ENCODE data around the gene DDIT4L. TPM values are rescaled to one million over a fixed set of nuclear protein-coding genes. Genes with fewer than 3 reads are reported as not detected.

The DDIT4L gene
- polyA plus RNA-seq, 3 donors, result 0.05 to 0.15 TPM; not detected in 1

GRCh38 chr4:100177855-100178254 lies 12.4 kb downstream of the DDIT4L start:
- no peak overlapping the region for H3K27ac Mint-ChIP-seq
- no peak for TF ChIP-seq CTCF (IDR thresholded peaks at IDR 0.05)
- no peak overlapping the region for H3K9ac ChIP-seq (ENCODE audit: insufficient read depth, low read length, poor library complexity, severe bottlenecking)
- no peaks in the 10 kb centered on the region for H3K79me2 ChIP-seq (ENCODE audit: insufficient read depth, low read length)
- no peaks in the 10 kb centered on the region for H3K36me3 ChIP-seq (replicated peaks in 1 of 2; ENCODE audit: control insufficient read depth in 1 of 2, insufficient read depth in 2 of 2, low read length in 2 of 2)
- no CpG with 5 or more reads among the region's 1 CpG for WGBS (ENCODE audit: insufficient coverage)
- no peak for DNase-seq
- no peak overlapping the region for H3K27ac ChIP-seq (ENCODE audit: low read depth in 1 of 2, low read length in 2 of 2)
- no peak overlapping the region for H3K4me3 ChIP-seq (replicated peaks in 1 of 3; ENCODE audit: low read depth in 2 of 3, low read length in 3 of 3)
- H3K4me3 Mint-ChIP-seq, result no peak overlapping the region
- H3K27me3 ChIP-seq (ENCODE audit: control insufficient read depth in 2 of 2, insufficient read depth in 2 of 2, low read length in 2 of 2), result no peaks in the 10 kb centered on the region
- H4K20me1 ChIP-seq (ENCODE audit: insufficient read depth, low read length), result no peaks in the 10 kb centered on the region
- no peaks in the 10 kb centered on the region for H3K36me3 Mint-ChIP-seq
- H3K27me3 Mint-ChIP-seq (ENCODE audit: low read depth in 3 of 3), result peaks cover 0 to under 1% (median 0%) of the 10 kb centered on the region in 3 donors
- no peak overlapping the region for H3K4me2 ChIP-seq (replicated peaks; ENCODE audit: extremely low read depth, low read length, poor library complexity, severe bottlenecking)
- no peaks in the 10 kb centered on the region for H3K4me1 Mint-ChIP-seq
- no peak overlapping the region for H2AFZ ChIP-seq (ENCODE audit: insufficient read depth, low read depth, low read length, poor library complexity, severe bottlenecking)
- no peaks in the 10 kb centered on the region for H3K4me1 ChIP-seq (ENCODE audit: control insufficient read depth in 1 of 2, insufficient read depth in 2 of 2, low read length in 2 of 2)
- intact Hi-C loops (cut with micrococcal nuclease), result no loop called here
- no peaks in the 10 kb centered on the region for H3K9me3 ChIP-seq (replicated peaks in 1 of 2; ENCODE audit: control insufficient read depth in 1 of 2, insufficient read depth in 1 of 2, low read length in 2 of 2)
- peaks cover 0 to 5% (median 0%) of the 10 kb centered on the region in 7 donors for H3K9me3 Mint-ChIP-seq

GRCh38 chr4:100177126-100177525 lies 13.1 kb downstream of the DDIT4L start:
- Mint-ChIP-seq H3K36me3 (no peaks in the 10 kb centered on the region), H3K27me3 (ENCODE audit: low read depth in 3 of 3) (peaks cover 0 to 4% (median 0%) of the 10 kb centered on the region in 3 donors), H3K4me1 (no peaks in the 10 kb centered on the region), H3K27ac (no peak overlapping the region), H3K9me3 (peaks cover 0 to 5% (median 0%) of the 10 kb centered on the region in 7 donors), H3K4me3 (no peak overlapping the region)
- Histone ChIP-seq H2AFZ (ENCODE audit: insufficient read depth, low read depth, low read length, poor library complexity, severe bottlenecking) (no peak overlapping the region), H3K4me1 (ENCODE audit: control insufficient read depth in 1 of 2, insufficient read depth in 2 of 2, low read length in 2 of 2) (no peaks in the 10 kb centered on the region), H3K4me2 (replicated peaks; ENCODE audit: extremely low read depth, low read length, poor library complexity, severe bottlenecking) (no peak overlapping the region), H4K20me1 (ENCODE audit: insufficient read depth, low read length) (no peaks in the 10 kb centered on the region), H3K79me2 (ENCODE audit: insufficient read depth, low read length) (no peaks in the 10 kb centered on the region), H3K36me3 (replicated peaks in 1 of 2; ENCODE audit: control insufficient read depth in 1 of 2, insufficient read depth in 2 of 2, low read length in 2 of 2) (no peaks in the 10 kb centered on the region), H3K27me3 (ENCODE audit: control insufficient read depth in 2 of 2, insufficient read depth in 2 of 2, low read length in 2 of 2) (no peaks in the 10 kb centered on the region), H3K4me3 (replicated peaks in 1 of 3; ENCODE audit: low read depth in 2 of 3, low read length in 3 of 3) (no peak overlapping the region), H3K9me3 (replicated peaks in 1 of 2; ENCODE audit: control insufficient read depth in 1 of 2, insufficient read depth in 1 of 2, low read length in 2 of 2) (no peaks in the 10 kb centered on the region), H3K27ac (ENCODE audit: low read depth in 1 of 2, low read length in 2 of 2) (no peak overlapping the region), H3K9ac (ENCODE audit: insufficient read depth, low read length, poor library complexity, severe bottlenecking) (no peak overlapping the region)
- intact Hi-C loops (cut with micrococcal nuclease), result no loop called here
- TF ChIP-seq CTCF (IDR thresholded peaks at IDR 0.05), result no peak
- no peak for DNase-seq

All from CD14-positive monocyte (primary cell).